Glomerular endothelial cell (primary cell): Measurements from ENCODE around the gene SEC31A. TPM values are rescaled to one million over a fixed set of nuclear protein-coding genes. Genes with fewer than 3 reads are reported as not detected.
A peak's percentile ranks its signal among the peaks of the same experiment; 100 is the strongest.

Source experiments
- DNase-seq: peaks from one replicate; pipeline ENCODE4 v3.0.0-alpha.2; 2011; ENCODE audit warnings: low read depth, low spot score; ENCODE audit errors: extremely low read depth
- total RNA-seq: library from RNA; depleted of rRNA; stranded (reverse); fragments of >200 nt; gene quantifications from 2 replicates; pipeline ENCODE4 v1.2.3, GENCODE V29; 2015

The SEC31A gene
- total RNA-seq, 1 donor from 2014 or later: 304 TPM

GRCh38 chr4:82798168-82799005, 92.6 kb downstream of the SEC31A start, which contains the start of gene SCD5:
Gene SCD5, minus strand, starts transcription at chr4:82798796. Its CDS starts 259 bp downstream, at chr4:82798537.
- no peak for DNase-seq

GRCh38 chr4:82797405-82798111, 93.4 kb downstream of the SEC31A start:
- no peak for DNase-seq

DNA sequence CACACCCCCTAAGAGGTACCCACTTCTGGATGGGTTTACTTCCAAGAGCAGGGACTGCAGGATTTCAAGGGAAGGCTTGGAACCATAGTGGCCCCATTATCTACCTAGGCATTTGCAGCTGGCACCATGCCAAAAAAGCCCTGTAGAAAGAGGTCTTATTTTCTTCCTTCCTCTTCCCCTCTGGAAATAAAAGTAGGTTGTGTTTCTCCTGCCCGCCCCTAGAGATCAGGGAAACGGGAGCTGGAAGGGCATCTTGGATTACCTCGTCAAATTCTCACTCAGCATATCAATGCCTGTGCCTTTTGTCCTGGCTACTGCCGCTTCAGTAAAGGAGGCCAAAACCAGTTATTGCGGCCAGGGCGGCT, 93.9 kb downstream of the SEC31A start:
- DNase-seq: no peak

DNA sequence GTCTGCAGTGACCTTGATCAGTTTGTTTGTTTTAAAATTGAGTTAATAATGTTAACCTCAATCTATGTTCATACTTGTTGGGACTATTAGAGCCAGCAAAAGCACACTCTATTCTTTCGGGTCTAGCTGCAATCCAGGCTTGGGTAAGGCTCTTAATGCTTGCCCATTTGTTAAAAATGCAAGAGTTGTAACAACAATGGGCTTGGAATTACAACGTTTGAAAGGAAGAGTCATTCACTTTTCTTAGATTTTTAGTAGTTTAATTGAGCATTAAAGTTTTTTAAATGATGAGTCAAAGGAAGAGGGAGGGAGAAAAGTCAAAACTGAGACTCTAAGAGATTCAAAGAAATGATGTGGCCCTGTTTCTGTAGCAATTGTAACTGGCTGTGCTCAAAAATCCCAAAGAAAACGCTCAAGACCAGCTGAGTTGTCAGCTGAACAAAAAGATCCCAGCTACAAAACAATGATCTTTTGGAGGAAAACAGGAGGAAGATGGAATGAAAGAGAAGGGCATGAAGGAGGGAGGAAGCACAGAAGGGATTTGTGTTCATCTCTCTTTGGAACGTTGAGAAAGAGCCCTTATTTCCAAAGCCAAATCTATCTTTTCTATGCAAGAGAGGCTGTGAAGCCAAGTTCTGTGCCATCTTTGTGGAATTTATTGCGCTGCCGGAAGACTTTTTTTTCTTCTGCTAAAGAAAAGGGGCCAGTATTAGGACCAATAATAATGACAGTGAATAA, 97.9 kb downstream of the SEC31A start:
- no peak for DNase-seq

DNA sequence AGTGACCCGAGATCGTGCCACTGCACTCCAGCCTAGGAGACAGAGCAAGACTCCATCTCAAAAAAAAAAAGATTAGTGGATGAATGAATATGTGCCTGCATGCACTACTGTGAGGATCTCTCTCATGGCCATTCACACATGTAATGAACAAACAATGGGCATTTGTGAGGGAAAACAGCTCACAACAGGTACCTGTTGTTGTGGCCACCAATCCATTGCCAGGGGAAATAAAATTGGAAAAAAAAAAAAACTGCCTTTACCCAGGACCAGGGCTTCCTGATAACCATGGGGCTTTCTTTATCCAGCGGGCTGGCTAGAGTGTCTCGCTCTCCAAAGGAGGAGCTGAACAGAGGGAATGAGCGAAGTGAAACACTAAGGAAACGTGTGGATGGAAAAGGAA, 99.8 kb downstream of the SEC31A start:
- no peak for DNase-seq

GRCh38 chr4:82790060-82790660, 100.8 kb downstream of the SEC31A start:
- no peak for DNase-seq

- DNase-seq: no peak
Measured at GRCh38 chr4:82789025-82789776, 101.8 kb downstream of the SEC31A start.

GRCh38 chr4:82787342-82787741, 103.6 kb downstream of the SEC31A start:
- DNase-seq: no peak

- no peak for DNase-seq
Measured at GRCh38 chr4:82786828-82787227, 104.1 kb downstream of the SEC31A start.

- DNase-seq: peak; percentile 92
Measured at GRCh38 chr4:82785611-82786400, 105.1 kb downstream of the SEC31A start.

DNA sequence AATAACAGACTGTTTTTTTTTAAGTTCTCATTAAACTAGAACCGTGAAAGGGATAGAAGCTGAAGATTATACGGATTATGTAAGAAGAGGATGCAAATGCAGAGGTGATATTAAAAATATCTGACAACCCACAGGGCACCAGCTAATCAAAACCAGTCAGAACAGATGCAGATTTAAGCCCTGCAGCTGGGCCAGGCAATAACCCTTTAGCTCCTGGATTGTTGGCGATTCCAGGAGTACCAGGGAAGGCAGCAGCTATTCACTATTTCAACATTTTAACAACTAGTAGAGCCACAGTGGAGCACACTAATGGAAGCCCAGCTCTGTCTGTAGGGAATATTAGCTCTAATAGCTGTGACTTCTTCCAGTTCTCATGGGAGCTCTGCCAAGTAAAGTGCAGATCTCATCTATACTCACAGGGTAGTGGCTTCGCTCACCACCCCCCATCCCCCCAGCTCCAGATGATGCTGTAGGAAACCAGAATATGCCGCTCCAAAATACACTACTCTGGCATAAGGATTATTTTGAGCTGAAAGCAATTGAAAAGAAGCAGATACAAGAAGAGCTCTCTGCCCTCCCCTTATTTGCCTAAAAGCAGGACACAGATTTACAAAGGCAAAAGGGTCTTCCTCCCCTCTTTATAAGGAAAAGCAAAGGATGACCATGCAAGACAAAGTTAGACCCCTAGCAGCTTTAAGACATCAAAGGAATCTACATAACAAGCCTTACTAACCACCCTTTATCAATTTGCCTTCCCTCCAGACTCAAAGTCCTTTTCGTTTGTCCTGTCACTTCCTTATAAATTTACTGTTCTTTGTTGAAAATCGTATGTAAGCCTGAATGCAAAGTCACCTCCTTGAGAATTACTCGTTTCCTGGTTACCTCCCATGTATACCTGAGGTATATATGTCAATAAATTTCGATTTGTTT, 106.0 kb downstream of the SEC31A start:
- no peak for DNase-seq

GRCh38 chr4:82782626-82783345, 108.2 kb downstream of the SEC31A start:
- DNase-seq: no peak

- no peak for DNase-seq
Measured at GRCh38 chr4:82780752-82781231, 110.2 kb downstream of the SEC31A start.

GRCh38 chr4:82780170-82780751, 110.7 kb downstream of the SEC31A start:
- no peak for DNase-seq

DNA sequence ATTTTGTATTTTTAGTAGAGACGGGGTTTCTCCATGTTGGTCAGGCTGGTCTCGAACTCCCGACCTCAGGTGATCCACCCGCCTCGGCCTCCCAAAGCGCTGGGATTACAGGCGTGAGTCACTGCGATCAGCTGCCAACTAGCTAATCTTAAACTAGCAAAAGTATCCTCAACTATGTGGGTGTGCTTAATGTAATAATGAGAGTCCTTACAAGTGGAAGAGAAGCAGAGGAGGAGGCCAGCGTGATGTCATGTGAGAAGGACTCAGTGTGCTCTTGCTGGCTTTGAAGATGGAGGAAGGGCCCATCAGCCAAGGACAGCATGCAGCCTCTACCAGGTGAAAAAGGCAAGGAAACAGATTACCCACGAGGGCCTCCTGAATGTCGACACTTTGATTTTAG, 111.9 kb downstream of the SEC31A start:
- no peak for DNase-seq

DNA sequence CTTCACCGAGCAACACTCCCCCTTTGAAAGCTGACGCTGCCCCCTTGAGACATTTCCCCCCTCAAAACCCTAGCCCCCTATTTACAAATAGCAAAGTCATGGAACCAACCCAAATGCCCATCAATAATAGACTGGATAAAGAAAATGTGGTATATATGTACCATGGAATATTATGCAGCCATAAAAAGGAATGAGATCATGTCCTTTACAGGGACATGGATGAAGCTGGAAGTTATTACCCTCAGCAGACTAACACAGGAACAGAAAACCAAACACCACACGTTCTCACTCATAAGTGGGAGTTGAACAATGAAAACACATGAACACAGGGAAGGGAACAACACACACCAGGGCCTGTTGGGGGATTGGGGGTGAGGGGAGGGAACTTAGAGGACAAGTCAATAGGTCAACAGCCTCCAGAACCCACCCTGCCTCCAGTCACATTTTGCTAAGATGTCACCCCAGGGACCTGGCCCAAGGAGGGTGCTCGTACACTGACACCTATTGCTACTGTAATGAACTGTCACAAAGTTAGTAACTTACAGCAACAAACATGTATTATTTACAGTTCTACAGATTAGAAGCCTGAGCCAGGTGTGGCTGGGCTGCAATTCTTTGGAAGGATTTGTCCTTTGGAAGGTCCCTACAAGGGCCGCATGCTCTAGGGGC, 113.0 kb downstream of the SEC31A start:
- DNase-seq: no peak
